Activated naive CD8-positive, alpha-beta T cell treated with anti-CD3 and anti-CD28 coated beads, Interleukin-2, amount 10 ng/mL, durations not matched to agents 7 days and 5 days (primary cell): ENCODE results near the gene EXOC6B. TPM values are rescaled to one million over a fixed set of nuclear protein-coding genes. Genes with fewer than 3 reads are reported as not detected.

Experiments used
- ATAC-seq: fragments of 150-1000 bp; cut with Tn5 transposase; one replicate; pipeline ENCODE4 v1.10.0; 2021; ENCODE audit warnings: low read depth, moderate library complexity
- POLR2A ChIA-PET: fragments of 350-600 bp; sonication (Branson Sonifier 250); formaldehyde crosslinking; loops from one replicate; lab custom pipeline; 2021; ENCODE audit warnings: antibody characterized with exemption; lab: Charles Lee
- DNase-seq: peaks from one replicate; pipeline ENCODE4 v3.0.0; 2021
- H3K27ac Mint-ChIP-seq: one replicate; pipeline ENCODE4 v1.8.0; 2022; ENCODE audit warnings: mild to moderate bottlenecking, mixed read lengths
- H3K27me3 Mint-ChIP-seq: one replicate; pipeline ENCODE4 v1.8.0; 2022; ENCODE audit warnings: mild to moderate bottlenecking, moderate library complexity, mixed read lengths
- H3K36me3 Mint-ChIP-seq: one replicate; pipeline ENCODE4 v1.8.0; 2021; ENCODE audit warnings: mild to moderate bottlenecking, mixed read lengths
- H3K4me1 Mint-ChIP-seq: one replicate; pipeline ENCODE4 v1.8.0; 2021; ENCODE audit warnings: mixed read lengths
- H3K4me3 Mint-ChIP-seq: one replicate; pipeline ENCODE4 v1.8.0; 2022; ENCODE audit warnings: mild to moderate bottlenecking, moderate library complexity, mixed read lengths
- H3K9me3 Mint-ChIP-seq: one replicate; pipeline ENCODE4 v1.8.0; 2021; ENCODE audit warnings: mixed read lengths
- total RNA-seq, 2 experiments: library from RNA; stranded (reverse); gene quantifications; one replicate each; pipeline ENCODE4 v1.2.3, GENCODE V29; 2021

EXOC6B gene
- total RNA-seq, 2 experiments from 2014 or later = 20.7 to 22.7 TPM

- DNase-seq = no peak
- Mint-ChIP-seq H3K36me3 (no peaks in the 10 kb centered on the region), H3K27me3 (no peaks in the 10 kb centered on the region), H3K4me1 (no peaks in the 10 kb centered on the region), H3K27ac (no peak overlapping the region), H3K9me3 (peaks cover 6% of the 10 kb centered on the region), H3K4me3 (no peak overlapping the region)
- no peak for ATAC-seq
- POLR2A ChIA-PET = no interaction called here
Measured at GRCh38 chr2:72263043-72263775, 562.6 kb downstream of the EXOC6B start.

GRCh38 chr2:72261076-72261475, 564.8 kb downstream of the EXOC6B start:
- ATAC-seq = no peak
- DNase-seq = no peak
- Mint-ChIP-seq H3K4me3 (no peak overlapping the region), H3K36me3 (no peaks in the 10 kb centered on the region), H3K9me3 (peaks cover 5% of the 10 kb centered on the region), H3K27ac (no peak overlapping the region), H3K27me3 (no peaks in the 10 kb centered on the region), H3K4me1 (no peaks in the 10 kb centered on the region)
- POLR2A ChIA-PET = no interaction called here

- POLR2A ChIA-PET = no interaction called here
- H3K9me3 Mint-ChIP-seq = peaks cover 4% of the 10 kb centered on the region
- ATAC-seq (no peak), DNase-seq (no peak)
- no peak overlapping the region for H3K4me3 Mint-ChIP-seq
- no peaks in the 10 kb centered on the region for H3K36me3 Mint-ChIP-seq
- H3K27me3 Mint-ChIP-seq = no peaks in the 10 kb centered on the region
- no peaks in the 10 kb centered on the region for H3K4me1 Mint-ChIP-seq
- no peak overlapping the region for H3K27ac Mint-ChIP-seq
Measured at GRCh38 chr2:72255540-72255939, 570.3 kb downstream of the EXOC6B start.

GRCh38 chr2:72254831-72255451, 570.9 kb downstream of the EXOC6B start:
- Mint-ChIP-seq H3K9me3 (peaks cover 4% of the 10 kb centered on the region), H3K36me3 (no peaks in the 10 kb centered on the region), H3K27me3 (no peaks in the 10 kb centered on the region), H3K4me3 (no peak overlapping the region), H3K4me1 (no peaks in the 10 kb centered on the region), H3K27ac (no peak overlapping the region)
- DNase-seq (no peak), ATAC-seq (no peak)
- POLR2A ChIA-PET = no interaction called here

GRCh38 chr2:72238311-72238710, 587.5 kb downstream of the EXOC6B start:
- Mint-ChIP-seq H3K36me3 (no peaks in the 10 kb centered on the region), H3K27ac (no peak overlapping the region), H3K9me3 (peaks cover 6% of the 10 kb centered on the region), H3K4me1 (peaks cover 8% of the 10 kb centered on the region), H3K4me3 (no peak overlapping the region), H3K27me3 (no peaks in the 10 kb centered on the region)
- POLR2A ChIA-PET = no interaction called here
- ATAC-seq = no peak
- no peak for DNase-seq

- H3K9me3 Mint-ChIP-seq = peaks cover 6% of the 10 kb centered on the region
- DNase-seq = no peak
- POLR2A ChIA-PET = no interaction called here
- ATAC-seq = no peak
- H3K4me1 Mint-ChIP-seq = peaks cover 8% of the 10 kb centered on the region
- no peaks in the 10 kb centered on the region for H3K27me3 Mint-ChIP-seq
- no peak overlapping the region for H3K4me3 Mint-ChIP-seq
- no peaks in the 10 kb centered on the region for H3K36me3 Mint-ChIP-seq
- H3K27ac Mint-ChIP-seq = no peak overlapping the region
Measured at GRCh38 chr2:72237549-72237948, 588.3 kb downstream of the EXOC6B start.

- ATAC-seq (no peak), DNase-seq (no peak)
- Mint-ChIP-seq H3K9me3 (peaks cover 6% of the 10 kb centered on the region), H3K27me3 (no peaks in the 10 kb centered on the region), H3K4me1 (peaks cover 6% of the 10 kb centered on the region), H3K36me3 (no peaks in the 10 kb centered on the region), H3K27ac (no peak overlapping the region), H3K4me3 (no peak overlapping the region)
- POLR2A ChIA-PET = no interaction called here
Measured at GRCh38 chr2:72236445-72237067, 589.3 kb downstream of the EXOC6B start.

GRCh38 chr2:72235497-72236415, 590.1 kb downstream of the EXOC6B start:
- no peak overlapping the region for H3K27ac Mint-ChIP-seq
- H3K36me3 Mint-ChIP-seq = no peaks in the 10 kb centered on the region
- no peaks in the 10 kb centered on the region for H3K27me3 Mint-ChIP-seq
- ATAC-seq = no peak
- H3K4me1 Mint-ChIP-seq = no peaks in the 10 kb centered on the region
- POLR2A ChIA-PET = no interaction called here
- peaks cover 4% of the 10 kb centered on the region for H3K9me3 Mint-ChIP-seq
- H3K4me3 Mint-ChIP-seq = no peak overlapping the region
- no peak for DNase-seq

- POLR2A ChIA-PET = no interaction called here
- Mint-ChIP-seq H3K9me3 (peaks cover 3% of the 10 kb centered on the region), H3K27me3 (no peaks in the 10 kb centered on the region), H3K4me3 (no peak overlapping the region), H3K27ac (no peak overlapping the region), H3K36me3 (no peaks in the 10 kb centered on the region), H3K4me1 (no peaks in the 10 kb centered on the region)
- ATAC-seq = no peak
- DNase-seq = no peak
Measured at GRCh38 chr2:72233211-72233610, 592.6 kb downstream of the EXOC6B start.

GRCh38 chr2:72222829-72223564, 602.8 kb downstream of the EXOC6B start:
- no peak for ATAC-seq
- H3K27ac Mint-ChIP-seq = no peak overlapping the region
- H3K4me1 Mint-ChIP-seq = no peaks in the 10 kb centered on the region
- no peak overlapping the region for H3K4me3 Mint-ChIP-seq
- no peaks in the 10 kb centered on the region for H3K36me3 Mint-ChIP-seq
- H3K9me3 Mint-ChIP-seq = peaks cover 3% of the 10 kb centered on the region
- POLR2A ChIA-PET = no interaction called here
- DNase-seq = no peak
- no peaks in the 10 kb centered on the region for H3K27me3 Mint-ChIP-seq

- ATAC-seq (no peak), DNase-seq (no peak)
- H3K36me3 Mint-ChIP-seq = no peaks in the 10 kb centered on the region
- POLR2A ChIA-PET = no interaction called here
- H3K4me1 Mint-ChIP-seq = no peaks in the 10 kb centered on the region
- H3K27me3 Mint-ChIP-seq = no peaks in the 10 kb centered on the region
- H3K4me3 Mint-ChIP-seq = no peak overlapping the region
- no peaks in the 10 kb centered on the region for H3K9me3 Mint-ChIP-seq
- H3K27ac Mint-ChIP-seq = no peak overlapping the region
Measured at GRCh38 chr2:72220170-72220569, 605.7 kb downstream of the EXOC6B start.

- H3K36me3 Mint-ChIP-seq = no peaks in the 10 kb centered on the region
- no peak for ATAC-seq
- H3K4me3 Mint-ChIP-seq = no peak overlapping the region
- DNase-seq = no peak
- no peak overlapping the region for H3K27ac Mint-ChIP-seq
- no peaks in the 10 kb centered on the region for H3K4me1 Mint-ChIP-seq
- POLR2A ChIA-PET = no interaction called here
- no peaks in the 10 kb centered on the region for H3K27me3 Mint-ChIP-seq
- H3K9me3 Mint-ChIP-seq = peaks cover 1% of the 10 kb centered on the region
Measured at GRCh38 chr2:72214429-72215143, 611.2 kb downstream of the EXOC6B start.
